Measurements from ENCODE around the gene UBE2D1. TPM values are rescaled to one million over a fixed set of nuclear protein-coding genes. Genes with fewer than 3 reads are reported as not detected.
"Not testable (repeated sequence)": the region's sequence is repeated elsewhere in the genome, so short reads cannot be mapped to it uniquely, and the experiment has no call there.

UBE2D1 gene
- total RNA-seq, 1 donor from 2014 or later, result 22.2 TPM

DNA sequence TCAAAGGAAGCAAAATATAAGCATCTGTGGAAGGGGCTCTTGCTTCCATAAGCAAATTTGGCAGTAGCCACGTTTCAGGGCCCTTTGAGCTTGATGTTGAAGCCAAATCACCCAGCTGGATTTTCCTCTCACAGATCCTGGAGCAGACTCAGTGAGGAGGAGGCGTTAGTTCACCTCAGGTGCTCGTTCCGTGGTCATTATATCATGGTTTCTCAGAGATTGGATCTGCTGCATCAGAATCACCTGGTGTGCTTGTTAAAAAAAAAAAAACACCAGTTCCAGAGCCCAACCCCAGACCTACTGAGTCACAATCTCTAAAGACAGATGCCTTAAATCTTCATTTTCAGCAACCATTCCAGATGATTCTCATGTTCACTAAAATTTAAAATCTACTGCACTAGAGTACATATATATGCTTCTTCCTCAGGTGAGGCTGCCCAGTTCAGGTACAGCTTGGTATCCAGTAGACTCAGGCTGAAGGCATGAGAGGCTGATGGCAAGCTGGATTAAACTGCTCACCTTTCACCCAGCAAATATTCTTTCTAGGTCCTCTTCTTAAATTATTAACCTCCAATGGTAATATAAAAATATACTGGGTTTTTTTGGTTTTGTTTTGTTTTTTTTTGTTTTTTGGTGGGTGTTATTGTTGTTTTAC, 75.3 kb downstream of the UBE2D1 start:
- no peak overlapping the region for H3K4me3 Mint-ChIP-seq (ENCODE audit: unreplicated experiment)
- H3K27ac Mint-ChIP-seq (ENCODE audit: unreplicated experiment), result no peak overlapping the region
- no peak for DNase-seq (ENCODE audit: low spot score)
- H3K9me3 Mint-ChIP-seq (ENCODE audit: unreplicated experiment), result no peaks in the 10 kb centered on the region
- no peaks in the 10 kb centered on the region for H3K36me3 Mint-ChIP-seq (ENCODE audit: low read depth, unreplicated experiment)
- H3K27me3 Mint-ChIP-seq (ENCODE audit: unreplicated experiment), result no peaks in the 10 kb centered on the region
- peaks cover 3% of the 10 kb centered on the region for H3K4me1 Mint-ChIP-seq (ENCODE audit: unreplicated experiment)
- TF ChIP-seq, protein P1, sequence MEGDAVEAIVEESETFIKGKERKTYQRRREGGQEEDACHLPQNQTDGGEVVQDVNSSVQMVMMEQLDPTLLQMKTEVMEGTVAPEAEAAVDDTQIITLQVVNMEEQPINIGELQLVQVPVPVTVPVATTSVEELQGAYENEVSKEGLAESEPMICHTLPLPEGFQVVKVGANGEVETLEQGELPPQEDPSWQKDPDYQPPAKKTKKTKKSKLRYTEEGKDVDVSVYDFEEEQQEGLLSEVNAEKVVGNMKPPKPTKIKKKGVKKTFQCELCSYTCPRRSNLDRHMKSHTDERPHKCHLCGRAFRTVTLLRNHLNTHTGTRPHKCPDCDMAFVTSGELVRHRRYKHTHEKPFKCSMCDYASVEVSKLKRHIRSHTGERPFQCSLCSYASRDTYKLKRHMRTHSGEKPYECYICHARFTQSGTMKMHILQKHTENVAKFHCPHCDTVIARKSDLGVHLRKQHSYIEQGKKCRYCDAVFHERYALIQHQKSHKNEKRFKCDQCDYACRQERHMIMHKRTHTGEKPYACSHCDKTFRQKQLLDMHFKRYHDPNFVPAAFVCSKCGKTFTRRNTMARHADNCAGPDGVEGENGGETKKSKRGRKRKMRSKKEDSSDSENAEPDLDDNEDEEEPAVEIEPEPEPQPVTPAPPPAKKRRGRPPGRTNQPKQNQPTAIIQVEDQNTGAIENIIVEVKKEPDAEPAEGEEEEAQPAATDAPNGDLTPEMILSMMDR (IDR thresholded peaks at IDR 0.05; ENCODE audit: unreplicated experiment), result no peak

- H3K27me3 Mint-ChIP-seq (ENCODE audit: unreplicated experiment), result no peaks in the 10 kb centered on the region
- H3K9me3 Mint-ChIP-seq (ENCODE audit: unreplicated experiment), result no peaks in the 10 kb centered on the region
- no peaks in the 10 kb centered on the region for H3K36me3 Mint-ChIP-seq (ENCODE audit: low read depth, unreplicated experiment)
- no peak overlapping the region for H3K4me3 Mint-ChIP-seq (ENCODE audit: unreplicated experiment)
- H3K27ac Mint-ChIP-seq (ENCODE audit: unreplicated experiment), result no peak overlapping the region
- no peaks in the 10 kb centered on the region for H3K4me1 Mint-ChIP-seq (ENCODE audit: unreplicated experiment)
- TF ChIP-seq, protein P1 (IDR thresholded peaks at IDR 0.05; ENCODE audit: unreplicated experiment), result no peak
- DNase-seq (ENCODE audit: low spot score), result no peak
These were observed 77.7 kb downstream of the UBE2D1 start for GRCh38 chr10:58412502-58412961.

GRCh38 chr10:58414270-58415041, 79.7 kb downstream of the UBE2D1 start:
- TF ChIP-seq, protein P1 (IDR thresholded peaks at IDR 0.05; ENCODE audit: unreplicated experiment), result no peak
- Mint-ChIP-seq H3K9me3 (ENCODE audit: unreplicated experiment) (no peaks in the 10 kb centered on the region), H3K27me3 (ENCODE audit: unreplicated experiment) (no peaks in the 10 kb centered on the region), H3K36me3 (ENCODE audit: low read depth, unreplicated experiment) (no peaks in the 10 kb centered on the region), H3K27ac (ENCODE audit: unreplicated experiment) (no peak overlapping the region), H3K4me3 (ENCODE audit: unreplicated experiment) (no peak overlapping the region), H3K4me1 (ENCODE audit: unreplicated experiment) (no peaks in the 10 kb centered on the region)
- DNase-seq (ENCODE audit: low spot score), result no peak

GRCh38 chr10:58415757-58416156, 81.0 kb downstream of the UBE2D1 start:
- TF ChIP-seq, protein P1 (IDR thresholded peaks at IDR 0.05; ENCODE audit: unreplicated experiment), result no peak
- no peak overlapping the region for H3K27ac Mint-ChIP-seq (ENCODE audit: unreplicated experiment)
- DNase-seq (ENCODE audit: low spot score), result no peak
- H3K4me1 Mint-ChIP-seq (ENCODE audit: unreplicated experiment), result no peaks in the 10 kb centered on the region
- H3K9me3 Mint-ChIP-seq (ENCODE audit: unreplicated experiment), result no peaks in the 10 kb centered on the region
- H3K36me3 Mint-ChIP-seq (ENCODE audit: low read depth, unreplicated experiment), result no peaks in the 10 kb centered on the region
- H3K4me3 Mint-ChIP-seq (ENCODE audit: unreplicated experiment), result no peak overlapping the region
- H3K27me3 Mint-ChIP-seq (ENCODE audit: unreplicated experiment), result no peaks in the 10 kb centered on the region

GRCh38 chr10:58417902-58418301, 83.1 kb downstream of the UBE2D1 start:
- H3K36me3 Mint-ChIP-seq (ENCODE audit: low read depth, unreplicated experiment); H3K27me3 Mint-ChIP-seq (ENCODE audit: unreplicated experiment); H3K4me3 Mint-ChIP-seq (ENCODE audit: unreplicated experiment): not testable (repeated sequence)

More at GRCh38 chr10:58417902-58418301, 83.1 kb downstream of the UBE2D1 start:
- H3K4me1 Mint-ChIP-seq (ENCODE audit: unreplicated experiment); H3K9me3 Mint-ChIP-seq (ENCODE audit: unreplicated experiment); H3K27ac Mint-ChIP-seq (ENCODE audit: unreplicated experiment); DNase-seq (ENCODE audit: low spot score): not testable (repeated sequence)

Other genes with a start within 250 kb of the UBE2D1 start
- 5.5 TPM for gene IPMK, start 67.1 kb upstream of the UBE2D1 start, total RNA-seq (ENCODE audit: unreplicated experiment)
- 38.1 TPM for gene CISD1, start 65.8 kb upstream of the UBE2D1 start, total RNA-seq (ENCODE audit: unreplicated experiment)
- gene TFAM, start 50.4 kb downstream of the UBE2D1 start, total RNA-seq (ENCODE audit: unreplicated experiment), result 39.4 TPM
- 1.1 TPM for gene BICC1, start 177.9 kb downstream of the UBE2D1 start, total RNA-seq (ENCODE audit: unreplicated experiment)